K562 (cell line): ENCODE results near the gene MDM4. TPM values are rescaled to one million over a fixed set of nuclear protein-coding genes. Genes with fewer than 3 reads are reported as not detected.

Experiments used
- ATAC-seq: fragments of 200-7000 bp; cut with Tn5 transposase; 3 replicates; pipeline ENCODE4 v1.9.1; 2020; ENCODE audit warnings: moderate library complexity
- BruUV-seq: library from RNA; stranded (reverse); fragments of 400-500 nt; replicated peaks from 2 replicates; lab custom pipeline; 2021; lab: Mats Ljungman, UMichigan
- CTCF ChIA-PET: fragments of 300-600 bp; formaldehyde crosslinking; extraction: SDS; loops from one replicate; lab custom pipeline; 2021; ENCODE audit warnings: low intra/inter-chr PET ratio; lab: Yijun Ruan, JAX
- POLR2A ChIA-PET: fragments of 300-600, 350-650 bp; sonication (Branson Sonifier 250); formaldehyde crosslinking; extraction: SDS; loops from one replicate; lab custom pipeline; 2021; ENCODE audit warnings: antibody characterized with exemption, inconsistent platforms; lab: Yijun Ruan, JAX
- DNase-seq, 4 experiments: peaks; one replicate each; pipeline versions ENCODE4 v3.0.0 to v3.0.0-alpha.2; 2011 to 2018; ENCODE audit warnings: low spot score in 3 of 4, mixed read lengths in 3 of 4; ENCODE audit errors: extremely low read depth in 1 of 4
- FAIRE-seq: peaks from 2 replicates; lab custom pipeline; 2011; peaks lifted over from hg19 to GRCh38; lab: Jason Lieb, UNC
- H2AFZ ChIP-seq: 2 replicates; pipeline ENCODE4 v1.6.0; 2011; ENCODE audit warnings: low read depth, low read length, control low read depth, inconsistent platforms
- H3K27ac ChIP-seq: fragments of 200-600 bp; 3 replicates; pipeline ENCODE4 v1.8.0; 2011; ENCODE audit warnings: low read depth, mild to moderate bottlenecking, control low read depth, inconsistent platforms, low read length, moderate library complexity, mixed read lengths; ENCODE audit errors: extremely low read depth
- H3K27me3 ChIP-seq, 2 experiments: fragments of 300-600 bp in 1 of 2; 2 replicates in 1 of 2; 3 replicates in 1 of 2; pipeline versions ENCODE4 v1.6.0 to v1.8.0; 2011; ENCODE audit warnings: inconsistent platforms in 2 of 2, low read length in 2 of 2, mild to moderate bottlenecking in 1 of 2, mixed read lengths in 1 of 2, moderate library complexity in 1 of 2; ENCODE audit not compliant: control insufficient read depth in 2 of 2, insufficient read depth in 2 of 2
- H3K36me3 ChIP-seq: fragments of 300-600 bp; 3 replicates; pipeline ENCODE4 v1.8.0; 2011; ENCODE audit warnings: mild to moderate bottlenecking, low read length, inconsistent platforms; ENCODE audit not compliant: control insufficient read depth, insufficient read depth
- H3K4me1 ChIP-seq, 2 experiments: fragments of 200-600 bp in 1 of 2; replicated peaks in 1 of 2; 2 replicates in 1 of 2; 3 replicates in 1 of 2; pipeline versions ENCODE4 v1.5.1 to v1.8.0; 2011; ENCODE audit warnings: inconsistent platforms in 2 of 2, low read length in 2 of 2, mild to moderate bottlenecking in 1 of 2, mixed read lengths in 1 of 2, moderate library complexity in 1 of 2; ENCODE audit not compliant: control insufficient read depth in 2 of 2, insufficient read depth in 2 of 2
- H3K4me2 ChIP-seq: 2 replicates; pipeline ENCODE4 v1.6.1; 2011; ENCODE audit warnings: low read length, control low read depth, inconsistent platforms, mixed read lengths; ENCODE audit not compliant: insufficient read depth
- H3K4me3 ChIP-seq: fragments of 200-600 bp; sonication (generic), shearing (Covaris generic); 2 replicates; pipeline ENCODE4 v1.5.1; 2016; ENCODE audit warnings: control low read depth, inconsistent platforms
- H3K79me2 ChIP-seq: fragments of 200-600 bp; 3 replicates; pipeline ENCODE4 v1.8.0; 2011; ENCODE audit warnings: low read length, inconsistent platforms; ENCODE audit not compliant: control insufficient read depth, insufficient read depth
- H3K9ac ChIP-seq, 2 experiments: 2 replicates each; pipeline versions ENCODE4 v1.6.0 to v1.6.1; 2011; ENCODE audit warnings: low read depth in 2 of 2, low read length in 2 of 2, control low read depth in 1 of 2, inconsistent platforms in 1 of 2, mild to moderate bottlenecking in 1 of 2, mixed read lengths in 1 of 2; ENCODE audit not compliant: insufficient read depth in 1 of 2
- H3K9me1 ChIP-seq: one replicate; pipeline ENCODE4 v1.6.0; 2011; ENCODE audit warnings: inconsistent platforms, mild to moderate bottlenecking, low read length, moderate library complexity; ENCODE audit not compliant: control insufficient read depth, insufficient read depth
- H3K9me3 ChIP-seq: replicated peaks from 2 replicates; pipeline ENCODE4 v1.5.1; 2011; ENCODE audit warnings: low read depth, low read length, inconsistent platforms; ENCODE audit not compliant: control insufficient read depth, insufficient read depth
- H4K20me1 ChIP-seq: replicated peaks from 2 replicates; pipeline ENCODE4 v1.6.1; 2011; ENCODE audit warnings: low read length, inconsistent platforms, mixed read lengths; ENCODE audit not compliant: control insufficient read depth, insufficient read depth
- BRD9 ChIP-seq: fragments of 450-650 bp; IDR thresholded peaks from 2 replicates; pipeline ENCODE4 v1.6.1; 2018; ENCODE audit warnings: low read depth; ENCODE audit not compliant: partially characterized antibody
- C11orf30 ChIP-seq: fragments of 450-650 bp; IDR thresholded peaks from 2 replicates; pipeline ENCODE4 v1.6.1; 2016; ENCODE audit warnings: low read depth, mild to moderate bottlenecking
- CLOCK ChIP-seq: fragments of 250-450 bp; sonication (Bioruptor Pico); IDR thresholded peaks from 2 replicates; pipeline ENCODE4 v1.4.0; 2020; ENCODE audit warnings: mild to moderate bottlenecking, moderate library complexity, borderline replicate concordance
- CREM ChIP-seq: IDR thresholded peaks from 2 replicates; pipeline ENCODE4 v1.6.1; 2014; ENCODE audit warnings: antibody characterized with exemption, low read depth
- ESRRA ChIP-seq: fragments of 450-650 bp; IDR thresholded peaks from 2 replicates; pipeline ENCODE4 v1.6.1; 2014; ENCODE audit warnings: low read depth, mild to moderate bottlenecking, moderate library complexity, borderline replicate concordance
- IFI16 ChIP-seq: fragments of 250-450 bp; sonication (Bioruptor Pico); IDR thresholded peaks from 2 replicates; pipeline ENCODE4 v2.1.2; 2022; ENCODE audit warnings: mild to moderate bottlenecking, inconsistent platforms
- NCOA4 ChIP-seq: fragments of 450-650 bp; IDR thresholded peaks from 2 replicates; pipeline ENCODE4 v1.6.1; 2018; ENCODE audit warnings: mild to moderate bottlenecking; ENCODE audit not compliant: partially characterized antibody
- PHTF2 ChIP-seq: fragments of 250-450 bp; sonication (Bioruptor Pico); IDR thresholded peaks from 2 replicates; pipeline ENCODE4 v1.5.0; 2021; ENCODE audit warnings: mild to moderate bottlenecking
- SFPQ ChIP-seq: fragments of 200-400 bp; formaldehyde crosslinking; IDR thresholded peaks from 2 replicates; pipeline ENCODE4 v1.6.1; 2017; ENCODE audit warnings: mild to moderate bottlenecking, low read depth, low read length, moderate library complexity
- TRIM24 ChIP-seq, 2 experiments: fragments of 450-650 bp; IDR thresholded peaks; 2 replicates each; pipeline ENCODE4 v1.6.1; 2016
- ZNF23 ChIP-seq: fragments of 250-450 bp; sonication (Bioruptor Pico); IDR thresholded peaks from 2 replicates; pipeline ENCODE4 v1.4.0; 2020; ENCODE audit warnings: mild to moderate bottlenecking
- ZNF584 ChIP-seq: fragments of 200-800 bp; sonication (Bioruptor generic); IDR thresholded peaks from 2 replicates; pipeline ENCODE4 v1.6.1; 2016; ENCODE audit warnings: low read depth, mild to moderate bottlenecking, missing genetic modification characterization, missing compliant biosample characterization
- WGBS: fragments of 100-300 bp; shearing (Covaris generic); methylation state at CpG from one replicate; pipeline ENCODE4 v1.1.6; 2016; ENCODE audit warnings: low coverage, mixed read lengths; ENCODE audit not compliant: insufficient coverage; ENCODE audit errors: missing lambda C conversion rate; 5-methylcytosine and 5-hydroxymethylcytosine counted together
- in situ Hi-C: fragments of 300-500 bp; cut with MboI; formaldehyde crosslinking; loops from 4 replicates; pipeline ENCODE4 v1.15.0; 2018; ENCODE audit warnings: inconsistent platforms, mixed read lengths
- intact Hi-C: fragments of 100-400 bp; cut with micrococcal nuclease; formaldehyde crosslinking; loops from 2 replicates; pipeline ENCODE4 v1.14.2; 2022
- polyA plus RNA-seq, 8 experiments: library from polyadenylated mRNA; depleted of rRNA in 4 of 8; stranded (reverse) in 5 of 8; unstranded in 3 of 8; fragments of >200 nt; fragmentation: Nextera tagmentation in 2 of 8; fragmentation: Illumina TruSeq in 1 of 8; extraction: Ambion mirVana in 2 of 8; extraction: Trizol in 1 of 8; gene quantifications; 2 replicates each; pipeline versions ENCODE4 v1.2.1 to v1.2.3, GENCODE V29; 2011 to 2014; ENCODE audit warnings: inconsistent platforms in 1 of 8, missing spikeins in 1 of 8
- total RNA-seq, 7 experiments: library from RNA; depleted of rRNA in 6 of 7; stranded (reverse); fragments of >200 nt in 6 of 7; fragmentation: Illumina TruSeq in 2 of 7; extraction: Trizol in 2 of 7; gene quantifications; 2 replicates each; pipeline versions ENCODE4 v1.2.1 to v1.2.3, GENCODE V29; 2011 to 2021; ENCODE audit warnings: low replicate concordance in 1 of 7

The MDM4 gene
- total and polyA plus RNA-seq, 9 of the 15 experiments (the other 6 are each of a cell fraction or from before 2014, with no cell fraction given), result 3.3 to 61.7 (median 21.2) TPM

GRCh38 chr1:204469304-204469703, 46.9 kb upstream of the MDM4 start:
- intact Hi-C loops, result no loop called here
- no peaks in the 10 kb centered on the region for H3K9me1 ChIP-seq
- no peak for FAIRE-seq
- ChIA-PET POLR2A (interaction anchor here (0.7 kb wide), 1 partner anchor 26 kb away, joined by 3 read pairs; no protein-coding TSS in a partner anchor), CTCF (no interaction called here)
- no peak overlapping the region for H3K4me3 ChIP-seq
- no peaks in the 10 kb centered on the region for H4K20me1 ChIP-seq
- no peak overlapping the region for H2AFZ ChIP-seq
- H3K4me1 ChIP-seq, result peaks cover 18 to 26% of the 10 kb centered on the region in 2 experiments
- WGBS, result 32% methylated on average over 10 of the region's 10 CpGs
- no TSS peak for BruUV-seq
- no peaks in the 10 kb centered on the region for H3K79me2 ChIP-seq
- H3K9ac ChIP-seq, result no peak overlapping the region
- H3K4me2 ChIP-seq, result no peak overlapping the region
- no peaks in the 10 kb centered on the region for H3K9me3 ChIP-seq
- TF ChIP-seq ZNF584 (0 out of 2 replicates have a peak, but pooled peaks have one; percentile 30), TRIM24 (IDR thresholded peaks at IDR 0.05) (no peak)
- TF ChIP-seq, all 486 proteins: peak for 1
- no peak overlapping the region for H3K27ac ChIP-seq
- no peak for DNase-seq
- in situ Hi-C loops, result no loop called here
- no peaks in the 10 kb centered on the region for H3K36me3 ChIP-seq
- peaks cover 13 to 28% of the 10 kb centered on the region in 2 experiments for H3K27me3 ChIP-seq
- ATAC-seq, result peak; percentile 24; the same call in 2 of the 3 replicates

- ChIA-PET POLR2A (no interaction called here), CTCF (no interaction called here)
- intact Hi-C loops (no loop called here), in situ Hi-C loops (no loop called here)
- 8% methylated on average over 4 of the region's 4 CpGs for WGBS
- ATAC-seq, result no peak
- H2AFZ ChIP-seq, result no peak overlapping the region
- no peaks in the 10 kb centered on the region for H3K9me3 ChIP-seq
- no peak for DNase-seq
- no peak overlapping the region for H3K4me2 ChIP-seq
- FAIRE-seq, result no peak
- no peak overlapping the region for H3K27ac ChIP-seq
- H3K4me3 ChIP-seq, result no peak overlapping the region
- no TSS peak for BruUV-seq
- no peaks in the 10 kb centered on the region for H3K36me3 ChIP-seq
- no peaks in the 10 kb centered on the region for H3K9me1 ChIP-seq
- peaks cover 33 to 42% of the 10 kb centered on the region in 2 experiments for H3K27me3 ChIP-seq
- peaks cover 2 to 5% of the 10 kb centered on the region in 2 experiments; a peak in 3 of 5 replicates for H3K4me1 ChIP-seq
- H3K79me2 ChIP-seq, result no peaks in the 10 kb centered on the region
- no peak overlapping the region for H3K9ac ChIP-seq
- no peaks in the 10 kb centered on the region for H4K20me1 ChIP-seq
- TF ChIP-seq CLOCK (CRISPR knock-in tag) (no peak), SFPQ (no peak), C11orf30 (no peak), CREM (no peak), NCOA4 (no peak), BRD9 (no peak), ZNF23 (no peak), ESRRA (no peak), IFI16 (CRISPR knock-in tag) (no peak), PHTF2 (CRISPR knock-in tag) (no peak)
Observed at GRCh38 chr1:204471687-204472086, 44.5 kb upstream of the MDM4 start.
